HG02981 (cell line): Measurements from ENCODE around the gene P4HB.
"Not testable (repeated sequence)": the region's sequence is repeated elsewhere in the genome, so short reads cannot be mapped to it uniquely, and the experiment has no call there.

Experiments
- ATAC-seq: cut with Tn5 transposase; IDR thresholded peaks from one replicate; pipeline ENCODE4 v1.9.1; 2021; ENCODE audit warnings: mild to moderate bottlenecking, moderate library complexity; ENCODE audit not compliant: unreplicated experiment

The P4HB gene

GRCh38 chr17:81849457-81849856 is 10.9 kb downstream of the P4HB start:
- no peak for ATAC-seq

- no peak for ATAC-seq
Observed at GRCh38 chr17:81846743-81847689, 13.3 kb downstream of the P4HB start.

GRCh38 chr17:81845881-81846742 is 14.2 kb downstream of the P4HB start:
- no peak for ATAC-seq

- no peak for ATAC-seq
Observed at GRCh38 chr17:81845361-81845760, 15.0 kb downstream of the P4HB start.

GRCh38 chr17:81844887-81845286 is 15.4 kb downstream of the P4HB start:
- no peak for ATAC-seq

GRCh38 chr17:81844327-81844851 is 15.9 kb downstream of the P4HB start:
- no peak for ATAC-seq

- ATAC-seq: no peak
Observed at GRCh38 chr17:81843713-81844326, 16.5 kb downstream of the P4HB start.

GRCh38 chr17:81842725-81843504 is 17.4 kb downstream of the P4HB start:
- ATAC-seq: no peak

GRCh38 chr17:81842378-81842724 is 18.0 kb downstream of the P4HB start:
- ATAC-seq: no peak

- no peak for ATAC-seq
Observed at GRCh38 chr17:81841866-81842265, 18.5 kb downstream of the P4HB start.

- ATAC-seq: no peak
Observed at GRCh38 chr17:81840826-81841778, 19.2 kb downstream of the P4HB start.

- ATAC-seq: not testable (repeated sequence)
Observed at GRCh38 chr17:81840059-81840458, 20.3 kb downstream of the P4HB start.

- ATAC-seq: no peak
Observed at GRCh38 chr17:81839301-81839700, 21.0 kb downstream of the P4HB start.

- no peak for ATAC-seq
Observed at GRCh38 chr17:81838753-81839255, 21.5 kb downstream of the P4HB start.

- ATAC-seq: no peak
Observed at GRCh38 chr17:81837641-81838040, 22.7 kb downstream of the P4HB start.

- ATAC-seq: no peak
Observed at GRCh38 chr17:81834831-81835267, 25.5 kb downstream of the P4HB start, which contains the start of gene PPP1R27. Gene PPP1R27 (minus strand): TSS chr17:81835050. CDS start chr17:81834953, 97 bp downstream.

GRCh38 chr17:81833921-81834830 is 26.2 kb downstream of the P4HB start:
- no peak for ATAC-seq
